HG03196 (cell line): ENCODE measurements around the gene RNH1.

ENCODE experiments used
- ATAC-seq: cut with Tn5 transposase; IDR thresholded peaks from one replicate; pipeline ENCODE4 v1.9.1; 2021; ENCODE audit not compliant: unreplicated experiment

The RNH1 gene

DNA sequence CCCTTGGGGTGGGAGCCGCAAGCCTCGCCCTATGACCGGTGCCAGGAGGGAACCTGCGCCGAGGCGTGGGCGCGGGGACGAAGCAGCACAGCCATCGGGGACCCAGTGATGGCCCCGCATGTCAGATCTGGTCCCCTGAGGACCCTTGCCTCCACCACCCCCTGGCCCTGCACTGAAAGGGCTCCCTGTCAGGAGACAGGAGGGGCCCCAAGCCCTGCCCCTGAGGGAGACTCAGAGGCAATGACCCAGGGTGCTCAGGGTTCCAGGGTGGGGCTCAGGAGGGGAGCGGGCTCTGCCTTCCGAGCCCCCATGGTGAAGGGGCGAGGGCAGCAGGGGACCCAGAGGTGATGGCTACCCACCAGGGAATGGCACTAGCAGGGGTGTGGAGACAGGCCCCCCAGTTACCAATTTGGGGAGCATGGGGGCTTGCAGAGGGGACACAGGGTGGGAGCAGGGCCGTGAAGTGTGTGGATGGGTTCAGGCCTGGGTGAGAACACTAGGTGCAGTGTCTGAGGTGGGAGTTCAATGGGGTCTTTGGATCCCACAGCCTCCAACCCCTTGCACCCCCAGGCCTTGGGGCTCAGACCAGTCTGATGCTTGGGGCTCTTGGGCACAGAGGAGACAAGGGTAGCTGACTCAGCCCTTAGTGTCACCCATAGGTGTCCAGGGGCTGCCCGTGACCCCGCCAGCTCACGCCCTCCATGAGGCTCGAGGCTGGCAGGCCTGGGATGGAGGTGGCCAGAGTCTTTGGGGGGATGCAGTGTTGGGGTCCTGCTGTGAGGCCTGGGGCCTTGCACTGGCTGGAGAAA, 30.8 kb upstream of the RNH1 start:
- ATAC-seq = no peak

- ATAC-seq = peak; percentile 54
Observed at GRCh38 chr11:536841-537621, 30.0 kb upstream of the RNH1 start, which contains the start of gene LRRC56. TSS of gene LRRC56 (plus strand) at chr11:537527. CDS start at chr11:540685, 3,158 bp downstream.

- peak; percentile 71 for ATAC-seq
Observed at GRCh38 chr11:535519-536454, 28.7 kb upstream of the RNH1 start, which contains the start of gene HRAS. TSS of gene HRAS (minus strand) at chr11:535576.

DNA sequence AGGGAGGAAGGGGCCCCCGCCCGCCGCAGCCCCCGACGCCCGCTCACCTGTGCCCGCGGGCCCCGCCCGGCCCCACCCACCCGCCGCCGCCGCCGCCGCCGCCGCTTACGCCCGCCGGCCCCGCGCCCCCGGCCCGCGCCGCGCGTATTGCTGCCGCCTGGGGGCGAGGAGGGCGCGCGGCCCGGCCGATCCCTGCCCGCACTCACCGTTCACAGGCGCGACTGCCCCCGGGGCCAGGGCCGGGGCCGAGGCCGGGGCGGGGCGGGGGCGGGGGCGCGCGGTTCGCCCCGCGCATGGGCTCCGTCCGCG, 28.1 kb upstream of the RNH1 start:
- no peak for ATAC-seq

- ATAC-seq = peak; percentile 5
Observed at GRCh38 chr11:534396-535209, 27.6 kb upstream of the RNH1 start.

DNA sequence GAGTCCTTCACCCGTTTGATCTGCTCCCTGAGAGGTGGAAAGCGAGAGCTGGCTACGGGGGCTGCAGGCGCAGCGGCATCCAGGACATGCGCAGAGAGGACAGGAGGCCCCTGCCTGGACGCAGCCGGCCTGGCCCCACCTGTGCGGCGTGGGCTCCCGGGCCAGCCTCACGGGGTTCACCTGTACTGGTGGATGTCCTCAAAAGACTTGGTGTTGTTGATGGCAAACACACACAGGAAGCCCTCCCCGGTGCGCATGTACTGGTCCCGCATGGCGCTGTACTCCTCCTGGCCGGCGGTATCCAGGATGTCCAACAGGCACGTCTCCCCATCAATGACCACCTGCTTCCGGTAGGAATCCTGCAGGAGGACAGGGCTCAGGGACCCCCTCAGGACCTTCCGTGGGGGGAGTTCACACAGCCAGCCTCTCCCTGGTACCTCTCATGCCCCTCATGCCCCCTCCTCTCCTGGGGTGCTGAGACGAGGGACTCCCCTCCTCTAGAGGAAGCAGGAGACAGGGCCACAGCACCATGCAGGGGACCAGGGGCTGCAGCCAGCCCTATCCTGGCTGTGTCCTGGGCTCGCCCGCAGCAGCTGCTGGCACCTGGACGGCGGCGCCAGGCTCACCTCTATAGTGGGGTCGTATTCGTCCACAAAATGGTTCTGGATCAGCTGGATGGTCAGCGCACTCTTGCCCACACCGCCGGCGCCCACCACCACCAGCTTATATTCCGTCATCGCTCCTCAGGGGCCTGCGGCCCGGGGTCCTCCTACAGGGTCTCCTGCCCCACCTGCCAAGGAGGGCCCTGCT, 26.7 kb upstream of the RNH1 start:
- no peak for ATAC-seq

DNA sequence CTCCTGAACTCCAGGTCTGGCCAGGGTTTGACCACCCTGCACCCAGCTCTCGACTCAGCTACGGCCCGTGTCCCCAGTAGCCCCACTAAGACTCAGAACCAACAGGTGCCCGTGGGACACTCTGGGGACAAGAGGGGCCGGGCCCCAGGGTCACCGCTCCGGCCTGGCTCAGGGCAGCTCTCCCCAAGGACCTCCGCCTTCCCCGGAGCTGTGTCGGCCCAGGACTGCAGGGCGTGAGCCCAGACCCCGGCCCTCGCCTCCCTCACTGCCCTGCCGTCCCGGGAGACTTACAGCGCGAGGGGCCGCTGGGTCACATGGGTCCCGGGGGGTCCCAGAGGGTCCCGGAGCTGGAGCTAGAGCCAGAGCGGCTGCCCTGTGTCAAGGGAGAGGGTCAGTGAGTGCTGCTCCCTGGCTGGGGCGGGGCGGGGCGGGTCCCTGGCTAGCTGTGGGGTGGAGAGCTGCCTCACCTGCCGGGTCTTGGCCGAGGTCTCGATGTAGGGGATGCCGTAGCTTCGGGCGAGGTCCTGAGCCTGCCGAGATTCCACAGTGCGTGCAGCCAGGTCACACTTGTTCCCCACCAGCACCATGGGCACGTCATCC, 26.0 kb upstream of the RNH1 start:
- no peak for ATAC-seq

DNA sequence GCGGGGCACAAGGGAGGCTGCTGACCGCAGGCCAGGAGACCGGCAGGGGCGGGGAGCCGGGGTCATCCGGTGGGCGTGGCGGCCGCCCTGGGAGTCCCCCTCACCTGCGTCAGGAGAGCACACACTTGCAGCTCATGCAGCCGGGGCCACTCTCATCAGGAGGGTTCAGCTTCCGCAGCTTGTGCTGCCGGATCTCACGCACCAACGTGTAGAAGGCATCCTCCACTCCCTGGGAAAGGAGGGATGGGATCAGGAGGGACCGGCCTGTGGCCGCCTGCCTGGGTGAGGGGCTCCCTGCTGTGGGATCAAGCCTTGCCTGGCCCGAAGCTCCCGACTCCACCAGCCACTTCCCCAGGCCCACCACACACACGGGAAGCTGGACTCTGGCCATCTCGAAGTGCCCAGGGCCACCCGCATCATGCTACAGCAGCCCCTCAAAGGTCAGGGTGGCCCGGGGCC, 25.5 kb upstream of the RNH1 start:
- ATAC-seq = no peak

DNA sequence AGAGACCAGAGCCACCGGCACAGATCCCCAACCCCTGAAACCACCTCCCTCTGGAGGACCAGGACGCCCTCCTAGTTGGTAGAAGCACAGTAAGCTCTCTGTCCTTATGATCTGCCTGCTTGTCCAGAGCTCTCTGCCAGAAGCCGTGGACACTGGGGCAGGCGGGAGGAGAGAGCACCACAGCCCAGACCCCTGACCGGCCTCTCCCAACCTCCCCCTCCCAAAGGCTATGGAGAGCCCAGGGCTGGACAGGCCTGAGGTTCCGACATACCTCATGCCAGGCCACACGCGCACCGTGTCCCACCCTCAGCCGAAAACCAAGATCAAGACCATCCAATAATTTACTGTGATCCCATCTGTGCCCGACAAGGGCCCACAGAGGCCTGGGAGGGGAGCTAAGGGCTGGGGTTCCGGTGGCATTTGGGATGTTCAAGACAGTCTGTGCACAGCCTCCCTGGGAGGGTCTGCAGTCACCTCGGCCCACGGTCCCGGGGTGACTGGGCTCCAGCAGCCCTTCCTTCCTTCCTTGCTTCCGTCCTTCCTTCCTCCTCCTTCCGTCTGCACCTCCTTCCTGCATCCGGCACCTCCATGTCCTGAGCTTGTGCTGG, 25.0 kb upstream of the RNH1 start:
- no peak for ATAC-seq

DNA sequence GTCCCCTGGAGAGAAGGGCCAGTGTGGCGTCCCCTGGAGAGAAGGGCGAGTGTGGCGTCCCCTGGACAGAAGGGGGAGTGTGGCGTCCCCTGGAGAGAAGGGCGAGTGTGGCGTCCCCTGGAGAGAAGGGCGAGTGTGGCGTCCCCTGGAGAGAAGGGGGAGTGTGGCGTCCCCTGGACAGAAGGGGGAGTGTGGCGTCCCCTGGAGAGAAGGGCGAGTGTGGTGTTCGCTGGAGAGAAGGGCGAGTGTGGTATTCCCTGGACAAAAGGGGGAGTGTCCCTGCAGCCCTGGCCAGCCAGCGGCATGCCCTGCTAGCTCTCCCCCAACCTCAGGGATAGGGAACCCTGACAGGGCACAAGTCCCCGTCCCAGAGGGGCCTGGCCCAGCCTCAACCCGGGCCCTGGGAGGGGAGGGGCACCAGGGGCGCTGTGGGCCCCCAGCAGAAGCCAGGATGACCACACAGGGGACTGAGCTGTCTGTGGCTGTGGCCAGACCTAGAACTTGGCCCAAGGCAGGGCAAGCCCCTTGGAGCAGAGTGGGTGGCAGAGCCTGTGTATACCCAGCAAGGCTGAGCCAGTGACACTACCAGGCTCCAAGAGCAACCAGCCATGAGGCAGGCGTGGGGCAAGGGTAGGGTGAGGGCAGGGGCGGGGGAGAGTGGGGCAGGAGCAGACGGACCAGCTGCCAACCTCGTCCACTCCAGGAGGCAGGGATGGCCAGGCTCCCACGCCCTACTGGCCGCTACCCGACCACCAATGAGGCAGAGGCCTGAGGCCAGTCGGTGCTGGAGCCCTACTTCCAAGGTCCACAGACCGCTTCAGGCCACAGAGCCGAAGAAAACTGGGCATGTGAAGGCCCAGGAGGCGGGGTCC, 24.2 kb upstream of the RNH1 start:
- ATAC-seq = no peak

DNA sequence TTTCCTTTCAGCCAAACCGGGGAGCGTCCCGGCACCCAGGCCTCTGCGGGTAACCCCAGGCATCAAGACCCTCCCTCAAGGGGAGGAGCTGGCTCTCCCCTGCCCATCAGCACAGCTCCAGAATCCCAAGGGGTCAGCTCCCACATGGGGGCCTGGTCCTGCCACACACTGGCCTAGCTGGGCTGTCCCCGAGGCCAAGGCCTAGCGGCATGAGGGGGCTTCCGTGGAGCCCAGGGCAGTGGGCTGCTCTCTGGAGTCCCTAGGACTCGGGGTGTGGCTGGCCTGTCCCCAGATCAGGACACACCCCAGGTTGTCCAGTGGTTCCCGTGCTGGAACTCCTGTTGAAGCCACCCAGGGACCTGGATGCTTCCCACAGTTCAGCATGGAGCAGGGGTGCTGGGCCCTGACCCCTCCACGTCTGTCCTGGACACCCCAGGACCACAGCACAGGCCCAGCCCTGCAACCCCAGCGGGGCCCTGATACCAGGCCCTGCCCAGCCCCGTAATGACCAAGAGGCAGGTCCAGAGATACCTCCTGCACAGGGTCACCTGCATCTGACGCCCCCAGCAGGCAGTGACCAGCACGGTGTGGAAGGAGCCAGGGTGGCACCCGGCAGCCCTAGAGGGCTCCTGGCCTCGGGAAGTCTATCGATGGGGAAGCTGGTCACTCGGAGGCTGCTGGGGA, 22.8 kb upstream of the RNH1 start:
- ATAC-seq = no peak

- ATAC-seq = no peak
Observed at GRCh38 chr11:528815-529727, 22.0 kb upstream of the RNH1 start.

DNA sequence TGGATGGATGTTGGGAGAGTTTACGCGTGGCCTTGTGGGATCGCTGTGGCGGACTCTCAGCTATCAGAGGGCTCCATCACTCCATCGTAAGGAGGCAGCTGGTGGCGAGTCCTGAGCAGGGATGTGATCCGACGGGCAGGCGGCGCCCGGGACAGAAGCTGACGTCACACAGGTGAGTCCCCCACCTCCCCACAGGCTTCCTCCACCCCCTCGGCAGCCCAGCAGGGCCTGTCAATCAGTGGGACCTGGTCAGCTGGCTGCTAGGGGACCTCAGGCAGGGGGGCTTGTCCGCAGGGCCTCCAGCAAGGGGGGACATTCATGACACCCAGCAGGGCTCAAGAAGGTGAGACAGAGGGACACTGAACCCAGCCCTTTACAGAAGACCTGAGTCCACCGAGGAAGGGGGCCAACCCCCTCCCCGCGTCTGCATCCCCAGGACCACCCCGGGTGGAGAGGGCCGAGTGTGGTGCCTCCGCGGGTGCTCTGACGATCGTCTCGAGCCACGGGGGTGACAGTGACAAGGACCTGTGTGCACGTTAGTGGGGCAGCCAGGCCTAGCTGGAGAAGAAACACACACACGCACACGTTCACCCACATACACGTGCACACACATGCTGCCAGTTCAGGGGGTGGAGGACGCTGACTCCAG, 21.2 kb upstream of the RNH1 start:
- ATAC-seq = no peak

DNA sequence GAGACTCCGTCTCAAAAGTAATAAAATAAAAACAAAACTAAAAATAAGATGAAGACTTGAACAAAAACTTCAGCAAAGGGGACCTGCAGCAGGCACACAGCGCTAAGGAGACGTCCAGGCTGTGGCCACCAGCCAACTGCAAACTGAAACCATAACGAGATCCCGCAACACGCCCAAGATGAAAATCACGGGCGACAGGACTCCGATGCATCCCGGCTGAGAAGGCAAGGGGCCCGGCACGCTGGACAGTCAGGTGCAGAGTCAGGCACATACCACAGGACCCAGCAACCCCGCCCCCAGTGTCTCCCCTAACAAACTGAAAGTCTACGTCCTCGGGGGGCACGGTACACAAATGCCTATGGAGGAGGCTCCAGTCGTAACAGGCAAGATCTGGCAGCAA, 19.1 kb upstream of the RNH1 start:
- no peak for ATAC-seq

DNA sequence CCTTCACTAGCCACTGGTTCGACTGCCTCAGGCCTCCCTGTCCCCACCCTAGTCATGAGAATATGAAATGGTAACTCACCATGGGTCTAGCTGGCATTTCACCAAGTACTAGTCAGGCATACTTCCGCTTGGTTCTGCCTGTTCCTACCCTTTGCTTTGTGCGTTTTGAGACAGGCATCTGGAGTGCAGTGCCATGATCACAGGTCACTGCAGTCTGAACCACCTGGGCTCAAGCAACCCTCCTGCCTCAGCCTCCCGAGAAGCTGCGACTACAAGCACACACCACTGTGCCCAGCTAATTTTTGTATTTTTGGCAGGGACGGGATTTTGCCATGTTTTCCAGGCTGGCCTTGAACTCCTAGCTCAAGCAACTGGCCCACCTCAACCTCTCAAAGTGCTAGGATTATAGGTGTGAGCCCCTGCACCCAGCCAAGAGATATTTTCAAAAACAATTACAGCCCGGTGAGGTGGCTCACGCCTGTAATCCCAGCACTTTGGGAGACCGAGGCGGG, 14.2 kb upstream of the RNH1 start:
- ATAC-seq = no peak
